ENCODE data around the gene TPSG1.
"Not testable (repeated sequence)": the region's sequence is repeated elsewhere in the genome, so short reads cannot be mapped to it uniquely, and the experiment has no call there.

The TPSG1 gene

DNA sequence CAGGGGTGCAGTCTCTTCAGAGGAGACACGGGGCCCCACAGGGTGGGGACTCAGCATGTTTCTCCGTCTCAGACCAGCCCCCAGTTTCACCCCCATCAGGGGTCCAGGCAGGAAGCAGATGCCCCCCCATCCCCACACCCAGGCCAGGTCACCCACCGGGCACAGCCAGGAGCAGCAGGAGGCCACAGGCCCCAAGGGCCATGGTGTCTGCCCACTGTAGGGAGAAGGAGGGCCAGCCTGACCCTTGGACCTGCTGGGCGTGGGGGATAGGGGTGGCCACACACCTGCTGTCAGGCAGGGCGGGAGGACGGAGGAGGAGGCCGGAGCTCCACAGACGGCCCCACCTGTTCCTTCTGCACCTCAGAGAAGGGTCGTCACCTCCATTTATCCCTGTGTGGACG, at the start of gene TPSG1:
Gene TPSG1 (minus strand): TSS at position 218 of the 401 bp plus-strand sequence. CDS start 16 bp downstream, at position 202.
- no peak for DNase-seq (ENCODE audit: low read depth, low spot score)
- H3K27ac ChIP-seq, result no peak within 1 kb of the TSS

DNA sequence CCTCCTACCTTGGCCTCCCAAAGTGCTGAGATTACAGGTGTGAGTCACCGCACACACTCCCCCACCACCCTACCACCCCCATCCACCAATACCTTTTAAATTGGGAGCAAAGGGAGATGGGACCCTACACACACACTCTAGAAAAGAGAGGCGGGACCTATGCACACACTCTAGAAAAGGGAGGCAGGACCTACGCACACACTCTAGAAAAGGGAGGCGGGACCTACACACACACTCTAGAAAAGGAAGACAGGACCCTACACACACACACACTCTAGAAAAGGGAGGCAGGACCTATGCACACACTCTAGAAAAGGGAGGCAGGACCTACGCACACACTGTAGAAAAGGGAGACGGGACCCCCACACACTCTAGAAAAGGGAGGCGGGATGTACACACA, 49.7 kb upstream of the TPSG1 start:
- DNase-seq (ENCODE audit: low read depth, low spot score), result no peak
- no peak overlapping the region for H3K27ac ChIP-seq

DNA sequence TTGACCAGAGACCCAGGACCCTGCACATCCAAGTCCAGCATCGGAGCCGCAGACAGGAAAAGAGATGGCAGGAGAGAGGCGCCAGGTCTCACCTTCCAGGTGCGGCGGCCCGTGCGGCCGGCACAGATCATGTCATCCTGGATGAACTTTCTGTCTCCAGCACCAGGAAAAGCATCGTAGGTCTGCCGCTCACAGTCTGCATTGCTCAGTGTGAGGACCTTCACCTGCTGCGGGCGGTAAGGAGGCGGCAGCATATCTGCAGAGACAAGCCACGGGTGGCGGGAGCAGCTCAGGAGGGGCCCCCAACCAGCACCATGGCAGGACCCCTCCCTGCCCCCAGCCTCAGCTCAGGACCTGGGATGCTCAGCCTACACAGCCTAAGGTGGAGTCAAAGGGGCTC, 48.7 kb upstream of the TPSG1 start:
- DNase-seq (ENCODE audit: low read depth, low spot score), result no peak

DNA sequence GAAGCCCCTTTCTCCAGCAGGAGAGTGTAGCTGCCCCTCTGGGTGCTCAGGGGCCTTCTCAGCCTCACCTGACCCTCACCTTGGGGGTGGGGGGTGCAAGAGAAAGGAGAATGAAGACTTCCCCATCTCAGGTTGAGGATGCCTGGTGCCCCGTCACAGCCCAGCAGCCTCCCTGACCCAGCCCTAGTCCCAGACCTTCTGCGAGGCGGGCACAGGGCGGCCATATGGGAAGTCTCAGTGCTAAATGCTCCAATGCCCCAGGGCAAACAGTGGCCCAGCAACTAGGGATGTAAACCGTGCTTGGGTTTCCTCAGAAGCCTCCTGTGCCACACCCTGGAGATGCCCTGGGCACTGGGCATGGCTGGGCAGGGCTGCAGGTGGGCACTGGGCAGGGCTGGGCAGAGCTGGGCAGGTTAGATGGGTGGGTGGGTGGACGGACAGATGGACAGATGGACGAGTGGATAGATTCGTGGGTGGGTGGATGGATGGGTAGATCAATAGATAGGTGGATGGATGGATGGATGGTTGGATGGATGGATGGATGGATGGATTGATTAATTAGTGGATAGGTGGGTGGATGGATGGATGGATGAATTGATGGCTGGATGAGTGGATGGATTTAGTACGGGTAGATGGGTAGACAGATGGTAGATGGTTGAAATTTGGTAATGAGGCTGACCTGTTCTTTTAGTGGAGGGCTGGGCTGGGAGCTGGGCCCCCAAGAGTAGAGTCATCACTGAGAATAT, 47.6 kb upstream of the TPSG1 start:
- DNase-seq (ENCODE audit: low read depth, low spot score), result no peak
- H3K27ac ChIP-seq, result no peak overlapping the region

More for the DNA sequence above, 48.7 kb upstream of the TPSG1 start:
- no peak overlapping the region for H3K27ac ChIP-seq

DNA sequence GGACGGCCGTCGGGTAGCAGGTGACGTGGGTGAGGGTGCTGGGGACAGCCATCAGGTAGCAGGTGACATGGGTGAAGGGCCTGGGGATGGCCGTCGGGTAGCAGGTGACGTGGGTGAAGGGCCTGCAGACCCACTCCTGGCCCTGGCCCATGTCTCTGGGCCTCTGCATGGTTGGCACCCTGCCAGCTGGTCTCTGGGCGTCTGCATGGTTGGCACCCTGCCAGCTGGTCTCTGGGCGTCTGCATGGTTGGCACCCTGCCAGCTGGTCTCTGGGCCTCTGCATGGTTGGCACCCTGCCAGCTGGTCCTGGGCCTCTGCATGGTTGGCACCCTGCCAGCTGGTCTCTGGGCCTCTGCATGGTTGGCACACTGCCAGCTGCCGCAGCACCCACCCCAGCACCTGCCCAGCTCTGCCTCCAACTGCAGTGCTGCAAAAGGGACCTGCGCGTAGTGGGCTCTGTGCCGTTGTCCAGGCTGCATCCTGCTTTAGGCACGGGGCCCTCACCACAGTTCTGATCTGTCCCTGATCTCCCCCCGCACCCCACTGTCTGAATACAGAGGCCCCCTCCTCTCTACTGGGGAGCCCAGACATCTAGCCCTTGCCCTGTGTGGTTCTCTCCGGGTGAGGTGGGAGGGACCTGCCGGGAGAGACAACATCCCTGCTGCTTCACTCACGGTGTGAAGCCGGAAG, 46.8 kb upstream of the TPSG1 start:
- DNase-seq (ENCODE audit: low read depth, low spot score); H3K27ac ChIP-seq: not testable (repeated sequence)

DNA sequence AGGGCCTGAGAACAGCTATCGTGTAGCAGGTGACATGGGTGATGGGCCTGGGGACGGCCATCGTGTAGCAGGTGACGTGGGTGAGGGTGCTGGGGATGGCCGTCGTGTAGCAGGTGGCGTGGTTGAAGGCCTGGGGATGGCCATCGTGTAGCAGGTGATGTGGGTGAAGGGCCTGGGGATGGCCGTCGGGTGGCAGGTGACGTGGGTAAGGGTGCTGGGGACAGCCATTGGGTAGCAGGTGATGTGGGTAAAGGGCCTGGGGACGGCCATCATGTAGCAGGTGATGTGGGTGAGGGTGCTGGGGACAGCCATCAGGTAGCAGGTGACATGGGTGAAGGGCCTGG, 46.3 kb upstream of the TPSG1 start:
- no peak for DNase-seq (ENCODE audit: low read depth, low spot score)
- no peak overlapping the region for H3K27ac ChIP-seq

DNA sequence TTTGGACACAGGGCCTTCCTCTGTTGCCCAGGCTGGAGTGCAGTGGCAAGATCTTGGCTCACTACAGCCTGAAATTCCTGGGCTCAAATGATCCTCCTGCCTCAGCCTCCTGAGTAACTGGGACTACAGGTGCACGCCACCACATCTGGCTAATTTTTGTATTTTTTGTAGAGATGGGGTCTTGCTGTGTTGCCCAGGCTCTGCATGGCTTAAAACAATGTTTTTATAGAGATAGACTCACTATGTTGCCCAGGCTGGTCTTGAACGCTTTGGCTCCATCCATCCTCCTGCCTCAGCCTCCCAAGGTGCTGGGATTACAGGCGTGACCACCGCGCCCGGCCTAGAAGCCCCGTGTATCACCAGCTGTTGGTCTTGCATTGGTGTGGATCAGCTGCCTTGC, 44.4 kb upstream of the TPSG1 start:
- H3K27ac ChIP-seq; DNase-seq (ENCODE audit: low read depth, low spot score): not testable (repeated sequence)

DNA sequence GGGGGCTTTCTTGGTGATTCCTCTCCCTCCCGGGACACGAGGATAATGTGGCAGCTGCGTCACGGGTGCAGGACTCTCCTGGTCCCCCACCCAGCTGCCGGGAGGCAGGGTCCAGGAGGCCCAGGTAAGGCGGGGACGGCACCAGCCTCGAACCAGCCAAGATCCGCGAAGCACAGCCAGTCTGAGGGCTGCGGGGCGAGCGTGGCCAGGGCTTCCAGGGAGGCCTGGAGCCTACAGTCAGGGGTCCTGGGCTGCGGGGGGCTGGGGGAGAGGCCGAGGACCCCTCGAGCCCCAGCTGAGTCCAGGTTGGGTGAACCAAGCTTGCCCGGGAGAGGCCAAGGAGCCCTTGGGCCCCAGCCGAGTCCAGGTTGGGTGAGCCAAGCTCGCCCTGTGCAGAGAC, 40.8 kb upstream of the TPSG1 start:
- H3K27ac ChIP-seq, result no peak overlapping the region
- DNase-seq (ENCODE audit: low read depth, low spot score), result no peak

DNA sequence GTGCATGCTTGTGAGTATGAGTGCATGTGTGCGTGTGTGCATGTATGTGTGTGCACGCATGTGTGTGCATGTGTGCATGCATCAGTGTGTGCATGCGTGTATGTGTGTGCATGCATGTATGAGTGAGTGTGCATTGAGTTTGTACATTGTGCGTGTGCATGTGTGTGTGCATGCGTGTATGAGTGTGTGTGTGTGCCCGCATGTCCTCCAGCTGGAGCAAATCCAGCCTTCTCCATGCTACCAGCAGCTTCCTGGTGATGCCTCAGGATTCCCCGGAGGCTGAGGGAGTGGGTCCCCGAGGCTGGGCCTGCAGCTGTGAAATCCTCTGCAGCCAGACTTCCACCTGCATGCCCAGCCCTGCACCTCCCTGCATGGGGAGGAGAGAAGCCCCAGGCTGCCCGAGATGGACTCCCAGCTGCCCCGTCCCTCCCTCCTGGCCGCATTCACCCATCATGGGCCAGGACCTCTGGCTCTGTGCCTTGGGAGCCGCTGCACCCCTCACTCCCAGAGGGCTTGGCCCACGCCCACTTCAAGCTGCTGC, 40.1 kb upstream of the TPSG1 start:
- DNase-seq (ENCODE audit: low read depth, low spot score), result no peak
- no peak overlapping the region for H3K27ac ChIP-seq

DNA sequence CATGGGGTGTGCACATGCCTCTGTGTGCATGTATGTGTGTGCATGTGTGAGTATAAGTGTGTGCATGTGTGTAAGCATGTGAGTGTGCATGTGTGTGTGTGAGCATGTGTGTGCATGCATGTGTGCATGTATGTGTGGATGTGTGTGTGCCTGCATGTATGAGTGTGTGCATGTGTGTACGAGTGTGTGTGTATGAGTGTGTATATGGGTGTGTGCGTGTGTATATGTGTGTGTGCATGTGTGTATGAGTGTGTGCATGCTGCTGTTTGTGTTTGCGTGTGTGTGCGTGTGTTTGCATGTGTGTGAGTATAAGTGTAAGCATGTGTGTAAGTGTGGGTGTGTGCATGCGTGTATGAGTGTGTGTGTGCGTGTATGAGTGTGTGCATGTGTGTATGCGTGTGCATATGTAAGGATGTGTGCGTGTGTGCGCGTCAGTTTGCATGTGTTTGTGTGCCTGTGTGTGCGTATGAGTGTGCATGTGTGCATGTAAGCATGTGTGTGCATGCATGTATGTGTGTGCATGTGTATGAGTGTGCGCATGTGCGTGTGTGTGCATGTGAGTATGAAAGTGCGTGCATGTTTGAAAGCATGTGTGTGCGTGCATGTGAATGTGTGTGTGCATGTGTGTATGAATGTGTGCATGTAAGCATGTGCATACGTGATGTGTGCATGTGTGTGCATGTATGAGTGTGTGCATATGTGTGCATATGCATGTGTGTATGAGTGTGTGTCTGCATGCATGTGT, 39.4 kb upstream of the TPSG1 start:
- no peak overlapping the region for H3K27ac ChIP-seq
- DNase-seq (ENCODE audit: low read depth, low spot score), result no peak

DNA sequence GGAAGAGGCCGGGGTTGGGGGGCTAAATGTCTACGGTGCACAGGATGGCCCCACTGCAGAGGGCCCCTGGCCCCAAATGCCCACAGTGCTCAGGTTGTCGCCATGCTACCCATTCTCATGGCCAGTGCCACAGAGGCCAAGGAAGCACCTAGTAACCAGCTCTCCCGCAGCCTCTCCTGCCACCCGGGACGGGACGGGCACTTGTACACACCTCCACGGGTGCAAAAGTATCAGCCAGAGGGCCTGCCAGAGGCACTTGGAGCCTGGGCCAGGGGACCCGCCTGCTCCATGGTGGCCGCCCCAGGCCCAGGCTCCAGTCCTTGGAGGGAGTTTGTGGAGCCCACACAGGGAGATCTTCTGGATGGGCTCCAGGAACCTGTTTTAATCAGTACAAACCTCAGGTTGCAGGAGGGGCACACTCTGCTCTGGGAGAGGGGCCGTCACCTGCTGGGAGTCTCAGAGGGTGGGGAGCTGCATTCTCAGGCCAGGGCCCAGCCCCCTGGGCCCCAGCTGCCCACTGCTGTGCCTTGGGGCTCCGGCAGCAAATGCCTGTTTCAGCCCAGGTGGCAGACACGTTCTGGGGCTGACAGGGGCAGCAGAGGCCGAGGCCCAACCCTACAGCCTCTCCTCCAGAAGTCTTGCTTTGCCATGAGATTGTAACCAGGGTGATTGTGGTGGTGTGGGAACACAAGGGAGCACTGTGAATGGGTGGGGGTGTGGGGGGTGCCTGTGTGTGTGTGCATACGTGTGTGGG, 38.7 kb upstream of the TPSG1 start:
- no peak overlapping the region for H3K27ac ChIP-seq
- DNase-seq (ENCODE audit: low read depth, low spot score), result no peak

DNA sequence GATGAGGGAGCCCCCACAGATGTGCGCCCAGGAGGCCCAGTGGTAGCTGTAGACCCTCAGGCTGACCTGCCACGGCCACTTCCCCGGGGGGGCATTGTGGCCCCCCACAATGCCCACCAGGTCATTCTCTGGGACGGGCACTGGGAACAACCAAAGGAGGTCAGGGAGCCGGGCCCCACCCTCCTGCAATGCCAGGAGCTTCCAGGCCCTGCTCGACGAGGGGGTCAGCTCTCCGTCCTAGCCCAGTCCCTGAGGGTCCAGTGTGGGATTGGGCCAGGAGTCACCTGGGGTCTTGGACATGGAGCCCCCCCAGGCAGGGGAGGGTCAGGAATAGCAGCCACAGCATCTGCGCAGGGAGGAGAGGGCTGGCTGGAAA, 37.8 kb upstream of the TPSG1 start:
- DNase-seq (ENCODE audit: low read depth, low spot score), result no peak
- H3K27ac ChIP-seq, result no peak overlapping the region

DNA sequence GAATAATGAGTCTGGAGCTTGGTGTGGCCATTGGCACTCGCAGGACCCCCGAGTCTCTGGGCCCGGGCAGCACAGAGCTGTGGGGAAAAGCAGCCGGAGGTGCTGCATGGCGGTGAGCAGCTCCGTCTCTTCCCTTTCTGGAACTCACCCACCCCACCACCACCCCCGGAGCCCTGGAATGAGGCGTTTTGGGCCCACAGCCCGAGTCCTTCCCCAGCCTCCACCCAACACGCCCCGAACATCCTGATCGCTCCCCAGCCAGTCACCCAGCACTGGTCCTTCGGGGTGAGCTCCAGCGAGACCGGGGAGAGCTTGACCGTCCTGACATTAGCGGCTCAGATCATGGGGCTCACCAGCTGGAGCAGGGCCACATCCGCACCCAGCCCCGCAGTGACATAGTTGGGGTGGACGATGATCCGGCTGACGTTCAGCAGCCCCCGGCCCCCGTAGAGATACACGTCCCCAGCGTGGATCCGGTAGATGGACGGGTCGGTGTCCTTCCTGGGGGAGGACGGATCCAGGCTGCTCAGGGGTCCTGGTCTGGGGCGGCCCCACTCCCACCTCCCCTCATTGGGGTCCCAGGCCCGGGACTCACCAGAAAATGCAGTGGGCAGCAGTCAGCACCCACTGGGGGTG, 37.3 kb upstream of the TPSG1 start:
- no peak overlapping the region for H3K27ac ChIP-seq
- no peak for DNase-seq (ENCODE audit: low read depth, low spot score)

DNA sequence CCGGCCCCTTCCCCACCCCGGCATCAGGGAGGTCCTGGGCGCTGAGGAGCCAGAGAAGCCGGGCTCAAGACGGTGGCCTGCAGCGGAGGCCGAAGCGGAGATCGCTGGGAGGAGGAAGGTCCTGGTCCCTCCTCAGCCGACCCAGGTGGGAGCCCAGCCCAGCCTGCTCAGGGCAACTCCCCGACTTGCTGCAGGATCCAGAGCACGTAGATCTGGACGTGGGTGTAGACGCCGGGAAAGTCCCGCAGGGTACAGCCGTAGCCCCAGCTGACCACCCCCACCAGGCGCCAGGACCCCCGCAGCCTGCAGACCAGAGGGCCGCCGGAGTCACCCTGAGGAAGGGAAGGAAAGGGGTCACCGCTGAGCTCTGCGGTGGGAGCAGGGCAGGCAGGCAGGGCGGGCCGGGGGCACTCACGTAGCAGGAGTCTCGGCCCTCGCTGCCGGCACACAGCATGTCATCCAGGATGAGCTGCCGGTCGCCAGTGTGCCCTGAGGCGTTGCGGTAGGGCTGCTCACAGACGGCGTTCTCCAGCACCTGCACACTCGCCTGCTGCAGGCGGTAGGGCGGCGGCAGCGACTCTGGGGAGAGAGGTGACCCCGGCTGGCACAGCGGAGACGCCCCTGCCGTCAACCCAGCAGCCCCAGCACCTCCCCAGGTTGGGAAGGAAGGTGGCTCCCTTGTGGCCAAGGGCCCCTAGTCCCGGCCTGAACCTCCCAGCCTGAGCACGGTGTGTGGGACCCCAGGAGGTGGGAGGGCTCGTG, 36.2 kb upstream of the TPSG1 start:
- no peak for DNase-seq (ENCODE audit: low read depth, low spot score)
- no peak overlapping the region for H3K27ac ChIP-seq

DNA sequence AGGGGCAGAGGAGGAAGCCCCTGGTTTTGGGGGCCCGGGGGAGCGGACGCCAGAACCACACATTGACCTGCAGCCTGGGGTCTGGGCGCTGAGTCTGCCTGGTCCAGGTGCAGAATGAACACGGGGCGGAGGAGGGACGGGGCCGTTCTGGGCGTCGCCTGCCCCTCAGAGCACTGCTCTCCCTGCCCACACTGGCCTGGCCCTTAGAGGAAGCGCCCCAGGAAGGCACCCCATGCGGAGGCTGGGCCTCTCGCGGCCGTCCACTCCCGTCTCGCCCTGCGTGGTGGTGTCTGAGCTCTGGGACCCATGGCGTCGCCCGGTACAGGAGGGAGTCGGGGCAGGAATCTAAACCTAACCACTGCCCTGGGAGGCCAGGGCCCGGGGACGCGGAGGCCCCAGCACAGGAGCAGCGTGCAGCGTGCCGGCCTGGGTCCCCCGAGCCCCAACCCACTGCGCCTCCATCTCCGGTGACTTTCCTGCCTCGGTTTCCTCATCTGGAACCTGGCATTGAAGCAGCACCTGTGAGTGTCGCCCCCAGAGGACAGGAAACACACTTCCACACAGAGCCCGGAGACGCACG, 35.1 kb upstream of the TPSG1 start:
- no peak for DNase-seq (ENCODE audit: low read depth, low spot score)
- no peak overlapping the region for H3K27ac ChIP-seq

DNA sequence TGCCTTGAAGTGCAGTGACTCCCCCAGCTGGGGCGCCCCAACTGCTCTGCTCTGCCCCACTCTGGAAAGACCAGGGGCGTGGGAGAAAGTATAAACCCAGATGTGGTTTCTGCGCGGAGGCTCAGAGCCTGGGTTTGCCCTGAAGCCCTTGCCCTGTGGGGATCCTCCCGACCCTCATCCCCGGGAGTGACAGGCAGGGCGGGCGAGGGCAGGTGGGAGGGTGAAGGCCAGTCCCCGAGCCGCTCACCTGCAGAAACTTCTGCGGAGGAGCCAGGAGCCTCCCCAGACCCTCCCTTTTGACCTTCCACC, 34.6 kb upstream of the TPSG1 start:
- DNase-seq (ENCODE audit: low read depth, low spot score), result no peak
- no peak overlapping the region for H3K27ac ChIP-seq

DNA sequence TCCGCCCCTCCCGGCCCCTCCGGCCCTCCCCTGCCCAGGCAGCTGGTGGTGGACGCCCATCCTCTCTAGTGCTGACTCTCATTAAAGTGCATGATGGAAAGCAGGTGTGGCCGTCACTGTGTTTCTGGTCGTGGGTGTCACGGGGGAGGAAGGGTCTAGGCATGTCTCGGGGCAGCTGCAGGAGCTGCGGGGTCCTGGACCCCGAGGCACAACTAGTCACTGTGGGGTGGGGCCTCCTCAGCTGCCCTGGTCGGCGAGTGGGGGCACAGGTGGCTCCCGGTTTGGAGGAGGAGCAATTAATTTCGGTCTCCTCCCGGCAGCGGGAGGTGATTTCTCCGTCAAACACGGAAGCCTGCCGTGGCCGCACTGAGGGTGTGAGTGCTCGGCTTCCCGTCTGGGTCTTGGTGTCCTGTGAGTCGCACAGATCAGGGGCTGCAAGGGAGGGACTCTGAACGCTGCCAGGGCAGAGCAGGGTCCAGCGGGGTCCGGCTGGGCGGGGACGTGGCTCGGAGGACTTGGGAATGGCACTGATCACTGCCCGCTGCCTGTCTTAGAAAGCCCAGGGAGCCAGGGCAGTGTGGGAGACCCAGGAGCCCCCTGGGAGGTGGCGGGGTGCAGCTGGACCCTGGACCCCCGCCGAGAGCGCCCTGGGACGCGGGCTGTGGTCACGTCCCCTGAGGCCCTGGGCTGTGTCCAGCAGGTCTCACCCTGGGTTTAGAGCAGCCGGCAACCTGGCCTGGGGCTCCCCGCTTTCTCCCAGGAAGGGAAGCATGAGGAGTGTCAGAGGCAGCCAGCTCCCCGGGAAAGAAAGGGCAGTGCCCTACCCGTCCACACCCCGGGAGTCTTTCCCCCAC, 34.1 kb upstream of the TPSG1 start:
- no peak overlapping the region for H3K27ac ChIP-seq
- DNase-seq (ENCODE audit: low read depth, low spot score), result no peak

DNA sequence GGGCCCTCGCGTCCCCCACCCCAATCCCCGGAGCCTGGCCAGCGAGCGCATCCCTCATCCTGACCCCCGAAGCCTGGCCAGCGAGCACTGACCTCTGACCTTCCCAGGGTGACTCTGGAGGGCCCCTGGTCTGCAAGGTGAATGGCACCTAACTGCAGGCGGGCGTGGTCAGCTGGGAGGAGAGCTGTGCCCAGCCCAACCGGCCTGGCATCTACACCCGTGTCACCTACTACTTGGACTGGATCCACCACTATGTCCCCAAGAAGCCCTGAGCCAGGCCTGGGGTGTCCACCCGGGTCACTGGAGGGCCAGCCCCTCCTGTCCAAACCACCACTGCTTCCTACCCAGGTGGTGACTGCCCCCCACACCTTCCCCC, 33.1 kb upstream of the TPSG1 start:
- DNase-seq (ENCODE audit: low read depth, low spot score), result no peak

More for the DNA sequence above, 33.1 kb upstream of the TPSG1 start:
- H3K27ac ChIP-seq, result no peak overlapping the region

Measured in epithelial cell of prostate (primary cell).